ENCODE measurements around the gene CAMK2B. TPM values are rescaled to one million over a fixed set of nuclear protein-coding genes. Genes with fewer than 3 reads are reported as not detected.
A peak's percentile ranks its signal among the peaks of the same experiment; 100 is the strongest.

CAMK2B gene
- total and polyA plus RNA-seq, 2 of the 13 experiments (the other 11 are each of a cell fraction or from before 2014, with no cell fraction given): 0.27 to 0.48 TPM

DNA sequence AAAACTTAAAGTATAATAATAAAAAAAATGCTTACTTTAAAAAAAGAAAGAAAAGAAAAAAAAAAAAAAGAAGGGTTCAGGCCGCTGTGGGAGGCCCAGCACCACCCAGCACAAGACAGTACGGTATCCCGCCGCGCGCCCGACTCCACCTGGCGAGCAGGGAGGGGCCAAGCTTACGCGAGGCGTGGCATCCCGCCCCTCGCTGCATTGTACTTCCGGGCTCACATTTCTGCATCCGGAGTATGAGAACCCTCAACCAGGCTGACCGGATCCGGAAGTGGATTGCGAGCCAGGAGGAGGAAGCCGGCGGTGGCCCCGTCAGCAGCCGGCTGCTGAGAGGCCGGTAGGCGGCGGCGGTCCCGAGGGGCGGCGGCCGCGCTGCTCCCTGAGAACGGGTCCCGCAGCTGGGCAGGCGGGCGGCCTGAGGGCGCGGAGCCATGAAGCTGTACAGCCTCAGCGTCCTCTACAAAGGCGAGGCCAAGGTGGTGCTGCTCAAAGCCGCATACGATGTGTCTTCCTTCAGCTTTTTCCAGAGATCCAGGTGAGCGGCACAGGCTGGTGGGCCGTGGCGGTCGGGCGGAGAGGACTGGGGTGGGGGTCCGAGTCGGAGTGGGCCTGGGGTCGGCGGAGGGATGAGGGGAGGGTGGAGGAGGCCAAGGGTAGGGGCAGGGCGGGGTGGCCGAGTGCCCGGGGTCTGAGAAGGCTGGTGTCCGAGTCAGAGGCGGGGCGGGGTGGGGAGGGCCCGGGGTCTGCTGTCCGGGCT lies 124.5 kb downstream of the CAMK2B start, which contains the start of gene YKT6 (continued):
- TF ChIP-seq PITX1 (CRISPR knock-in tag; IDR thresholded peaks at IDR 0.05): no peak
- TF ChIP-seq FOXK2 (IDR thresholded peaks at IDR 0.05): no peak; the same call in 1 of the 2 replicates
- peak; percentile 43; the same call in 1 of the 2 replicates for TF ChIP-seq ISL2 (CRISPR knock-in tag; IDR thresholded peaks at IDR 0.05)
- TF ChIP-seq, protein P1, sequence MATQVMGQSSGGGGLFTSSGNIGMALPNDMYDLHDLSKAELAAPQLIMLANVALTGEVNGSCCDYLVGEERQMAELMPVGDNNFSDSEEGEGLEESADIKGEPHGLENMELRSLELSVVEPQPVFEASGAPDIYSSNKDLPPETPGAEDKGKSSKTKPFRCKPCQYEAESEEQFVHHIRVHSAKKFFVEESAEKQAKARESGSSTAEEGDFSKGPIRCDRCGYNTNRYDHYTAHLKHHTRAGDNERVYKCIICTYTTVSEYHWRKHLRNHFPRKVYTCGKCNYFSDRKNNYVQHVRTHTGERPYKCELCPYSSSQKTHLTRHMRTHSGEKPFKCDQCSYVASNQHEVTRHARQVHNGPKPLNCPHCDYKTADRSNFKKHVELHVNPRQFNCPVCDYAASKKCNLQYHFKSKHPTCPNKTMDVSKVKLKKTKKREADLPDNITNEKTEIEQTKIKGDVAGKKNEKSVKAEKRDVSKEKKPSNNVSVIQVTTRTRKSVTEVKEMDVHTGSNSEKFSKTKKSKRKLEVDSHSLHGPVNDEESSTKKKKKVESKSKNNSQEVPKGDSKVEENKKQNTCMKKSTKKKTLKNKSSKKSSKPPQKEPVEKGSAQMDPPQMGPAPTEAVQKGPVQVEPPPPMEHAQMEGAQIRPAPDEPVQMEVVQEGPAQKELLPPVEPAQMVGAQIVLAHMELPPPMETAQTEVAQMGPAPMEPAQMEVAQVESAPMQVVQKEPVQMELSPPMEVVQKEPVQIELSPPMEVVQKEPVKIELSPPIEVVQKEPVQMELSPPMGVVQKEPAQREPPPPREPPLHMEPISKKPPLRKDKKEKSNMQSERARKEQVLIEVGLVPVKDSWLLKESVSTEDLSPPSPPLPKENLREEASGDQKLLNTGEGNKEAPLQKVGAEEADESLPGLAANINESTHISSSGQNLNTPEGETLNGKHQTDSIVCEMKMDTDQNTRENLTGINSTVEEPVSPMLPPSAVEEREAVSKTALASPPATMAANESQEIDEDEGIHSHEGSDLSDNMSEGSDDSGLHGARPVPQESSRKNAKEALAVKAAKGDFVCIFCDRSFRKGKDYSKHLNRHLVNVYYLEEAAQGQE (IDR thresholded peaks at IDR 0.05; ENCODE audit: borderline replicate concordance in 1 of 2, low read depth in 1 of 2, low read length in 2 of 2): peak in 1 of 2 experiments; percentile 32; a peak in 1 of 4 replicates
- no peak for TF ChIP-seq ZNF775 (CRISPR knock-in tag; IDR thresholded peaks at IDR 0.05; ENCODE audit: borderline replicate concordance)
- 0 out of 2 replicates have a peak, but pooled peaks have one; percentile 55 for TF ChIP-seq SALL2 (CRISPR knock-in tag; IDR thresholded peaks at IDR 0.05)
- no peak for TF ChIP-seq ARID3A (IDR thresholded peaks at IDR 0.05; ENCODE audit: low read depth, low read length)
- no peak for TF ChIP-seq ZNF577 (CRISPR knock-in tag; IDR thresholded peaks at IDR 0.05; ENCODE audit: borderline replicate concordance, low read depth)
- TF ChIP-seq ATRX (CRISPR knock-in tag; IDR thresholded peaks at IDR 0.05; ENCODE audit: borderline replicate concordance): no peak
- TF ChIP-seq, protein P2, sequence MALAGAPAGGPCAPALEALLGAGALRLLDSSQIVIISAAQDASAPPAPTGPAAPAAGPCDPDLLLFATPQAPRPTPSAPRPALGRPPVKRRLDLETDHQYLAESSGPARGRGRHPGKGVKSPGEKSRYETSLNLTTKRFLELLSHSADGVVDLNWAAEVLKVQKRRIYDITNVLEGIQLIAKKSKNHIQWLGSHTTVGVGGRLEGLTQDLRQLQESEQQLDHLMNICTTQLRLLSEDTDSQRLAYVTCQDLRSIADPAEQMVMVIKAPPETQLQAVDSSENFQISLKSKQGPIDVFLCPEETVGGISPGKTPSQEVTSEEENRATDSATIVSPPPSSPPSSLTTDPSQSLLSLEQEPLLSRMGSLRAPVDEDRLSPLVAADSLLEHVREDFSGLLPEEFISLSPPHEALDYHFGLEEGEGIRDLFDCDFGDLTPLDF (CRISPR knock-in tag; IDR thresholded peaks at IDR 0.05): peak; percentile 52; the same call in 1 of the 2 replicates
- no peak for TF ChIP-seq RFX3 (CRISPR knock-in tag; IDR thresholded peaks at IDR 0.05)
- TF ChIP-seq, protein P3, sequence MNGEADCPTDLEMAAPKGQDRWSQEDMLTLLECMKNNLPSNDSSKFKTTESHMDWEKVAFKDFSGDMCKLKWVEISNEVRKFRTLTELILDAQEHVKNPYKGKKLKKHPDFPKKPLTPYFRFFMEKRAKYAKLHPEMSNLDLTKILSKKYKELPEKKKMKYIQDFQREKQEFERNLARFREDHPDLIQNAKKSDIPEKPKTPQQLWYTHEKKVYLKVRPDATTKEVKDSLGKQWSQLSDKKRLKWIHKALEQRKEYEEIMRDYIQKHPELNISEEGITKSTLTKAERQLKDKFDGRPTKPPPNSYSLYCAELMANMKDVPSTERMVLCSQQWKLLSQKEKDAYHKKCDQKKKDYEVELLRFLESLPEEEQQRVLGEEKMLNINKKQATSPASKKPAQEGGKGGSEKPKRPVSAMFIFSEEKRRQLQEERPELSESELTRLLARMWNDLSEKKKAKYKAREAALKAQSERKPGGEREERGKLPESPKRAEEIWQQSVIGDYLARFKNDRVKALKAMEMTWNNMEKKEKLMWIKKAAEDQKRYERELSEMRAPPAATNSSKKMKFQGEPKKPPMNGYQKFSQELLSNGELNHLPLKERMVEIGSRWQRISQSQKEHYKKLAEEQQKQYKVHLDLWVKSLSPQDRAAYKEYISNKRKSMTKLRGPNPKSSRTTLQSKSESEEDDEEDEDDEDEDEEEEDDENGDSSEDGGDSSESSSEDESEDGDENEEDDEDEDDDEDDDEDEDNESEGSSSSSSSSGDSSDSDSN (CRISPR knock-in tag; IDR thresholded peaks at IDR 0.05): peak; percentile 89
- no peak for TF ChIP-seq ZNF569 (CRISPR knock-in tag; IDR thresholded peaks at IDR 0.05; ENCODE audit: borderline replicate concordance)
- TF ChIP-seq SMAD9 (CRISPR knock-in tag; IDR thresholded peaks at IDR 0.05): no peak
- peak; percentile 82 for TF ChIP-seq TARDBP (CRISPR knock-in tag; IDR thresholded peaks at IDR 0.05)
- no peak for TF ChIP-seq ZNF44 (CRISPR knock-in tag; IDR thresholded peaks at IDR 0.05)
- no peak for TF ChIP-seq ARNT (IDR thresholded peaks at IDR 0.05)
- TF ChIP-seq, protein P4, sequence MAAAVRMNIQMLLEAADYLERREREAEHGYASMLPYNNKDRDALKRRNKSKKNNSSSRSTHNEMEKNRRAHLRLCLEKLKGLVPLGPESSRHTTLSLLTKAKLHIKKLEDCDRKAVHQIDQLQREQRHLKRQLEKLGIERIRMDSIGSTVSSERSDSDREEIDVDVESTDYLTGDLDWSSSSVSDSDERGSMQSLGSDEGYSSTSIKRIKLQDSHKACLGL (CRISPR knock-in tag; IDR thresholded peaks at IDR 0.05): peak; percentile 44; the same call in 1 of the 2 replicates
- peak; percentile 87 for TF ChIP-seq IRF2 (CRISPR knock-in tag; IDR thresholded peaks at IDR 0.05)
- no peak for TF ChIP-seq ZNF773 (CRISPR knock-in tag; IDR thresholded peaks at IDR 0.05; ENCODE audit: borderline replicate concordance)
